Type B pancreatic cell (in vitro differentiated cells): ENCODE data around the gene TRAPPC3. TPM values are rescaled to one million over a fixed set of nuclear protein-coding genes. Genes with fewer than 3 reads are reported as not detected.

Source experiments
- DNase-seq: peaks from one replicate; pipeline ENCODE4 v3.0.0; 2021; ENCODE audit warnings: mixed read lengths; ENCODE audit not compliant: unreplicated experiment; ENCODE audit errors: extremely low spot score
- H3K27ac Mint-ChIP-seq: 2 replicates; pipeline ENCODE4 v1.8.0; 2021; ENCODE audit warnings: mild to moderate bottlenecking, mixed read lengths
- H3K27me3 Mint-ChIP-seq: 2 replicates; pipeline ENCODE4 v1.8.0; 2021; ENCODE audit warnings: mixed read lengths
- H3K36me3 Mint-ChIP-seq: 2 replicates; pipeline ENCODE4 v1.8.0; 2021; ENCODE audit warnings: mixed read lengths
- H3K4me1 Mint-ChIP-seq: one replicate; pipeline ENCODE4 v1.8.0; 2021; ENCODE audit warnings: mixed read lengths; ENCODE audit not compliant: unreplicated experiment
- H3K4me3 Mint-ChIP-seq: 2 replicates; pipeline ENCODE4 v1.8.0; 2021; ENCODE audit warnings: mild to moderate bottlenecking, mixed read lengths
- H3K9me3 Mint-ChIP-seq: 2 replicates; pipeline ENCODE4 v1.8.0; 2021; ENCODE audit warnings: mixed read lengths
- total RNA-seq: library from RNA; stranded (reverse); gene quantifications from 2 replicates; pipeline ENCODE4 v1.2.1, GENCODE V29; 2021; ENCODE audit warnings: low replicate concordance
- TF ChIP-seq, protein P1 (sequence below): fragments of 200-600 bp; sonication (generic); conservative IDR thresholded peaks from 2 replicates; pipeline ENCODE4 v1.5.0; 2021; ENCODE audit warnings: antibody characterized with exemption, mild to moderate bottlenecking

The TRAPPC3 gene
- total RNA-seq, 1 donor from 2014 or later = 63.4 TPM

DNA sequence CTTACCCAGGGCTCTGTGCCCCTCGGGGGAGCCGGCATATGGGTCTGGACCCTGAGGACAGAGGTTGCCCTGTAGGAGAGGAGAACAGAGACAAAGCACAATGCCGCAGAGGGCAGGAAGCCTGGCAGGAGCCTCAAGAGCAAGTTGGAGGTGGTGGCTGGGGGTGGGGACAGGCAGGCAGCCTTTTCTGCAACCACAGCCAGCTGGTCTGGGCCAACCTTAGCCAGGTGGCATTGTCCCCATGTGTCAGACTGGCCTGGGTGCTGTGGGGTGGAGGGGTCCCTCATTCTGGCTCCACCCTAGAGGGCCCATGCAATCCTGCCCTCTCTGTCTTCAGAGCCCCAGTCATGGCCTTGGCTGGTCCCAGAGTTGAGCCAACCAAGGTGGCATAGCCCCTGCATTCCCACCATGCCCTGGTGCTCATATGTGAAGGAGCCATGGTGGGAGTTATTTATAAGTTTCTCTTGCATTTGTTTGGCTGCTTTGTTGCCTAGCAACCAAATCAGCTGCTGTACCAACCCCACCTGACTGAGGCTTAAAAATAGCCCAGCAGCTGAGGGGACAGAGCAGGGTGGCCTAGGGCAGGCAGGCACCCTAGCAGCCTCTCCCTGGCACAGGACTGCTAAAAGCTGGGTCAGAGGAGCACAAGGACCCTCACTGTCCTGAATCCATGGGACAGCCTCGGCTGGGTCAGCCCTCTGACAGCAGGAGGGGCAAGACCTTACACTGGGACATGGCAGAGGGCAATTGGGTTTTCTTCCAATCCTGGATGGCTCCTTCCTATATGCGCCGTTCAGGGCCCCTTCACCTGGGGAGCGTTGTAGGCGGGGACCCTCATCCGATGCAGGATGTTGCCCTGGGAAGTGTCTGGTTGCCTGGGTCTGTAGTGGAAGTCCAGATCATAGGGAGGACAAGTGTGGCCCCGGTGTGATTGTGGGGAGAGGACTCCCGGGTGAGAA lies 26.1 kb upstream of the TRAPPC3 start:
- no peaks in the 10 kb centered on the region for H3K9me3 Mint-ChIP-seq
- peaks cover 12% of the 10 kb centered on the region for H3K36me3 Mint-ChIP-seq
- no peak for DNase-seq
- TF ChIP-seq, protein P1, sequence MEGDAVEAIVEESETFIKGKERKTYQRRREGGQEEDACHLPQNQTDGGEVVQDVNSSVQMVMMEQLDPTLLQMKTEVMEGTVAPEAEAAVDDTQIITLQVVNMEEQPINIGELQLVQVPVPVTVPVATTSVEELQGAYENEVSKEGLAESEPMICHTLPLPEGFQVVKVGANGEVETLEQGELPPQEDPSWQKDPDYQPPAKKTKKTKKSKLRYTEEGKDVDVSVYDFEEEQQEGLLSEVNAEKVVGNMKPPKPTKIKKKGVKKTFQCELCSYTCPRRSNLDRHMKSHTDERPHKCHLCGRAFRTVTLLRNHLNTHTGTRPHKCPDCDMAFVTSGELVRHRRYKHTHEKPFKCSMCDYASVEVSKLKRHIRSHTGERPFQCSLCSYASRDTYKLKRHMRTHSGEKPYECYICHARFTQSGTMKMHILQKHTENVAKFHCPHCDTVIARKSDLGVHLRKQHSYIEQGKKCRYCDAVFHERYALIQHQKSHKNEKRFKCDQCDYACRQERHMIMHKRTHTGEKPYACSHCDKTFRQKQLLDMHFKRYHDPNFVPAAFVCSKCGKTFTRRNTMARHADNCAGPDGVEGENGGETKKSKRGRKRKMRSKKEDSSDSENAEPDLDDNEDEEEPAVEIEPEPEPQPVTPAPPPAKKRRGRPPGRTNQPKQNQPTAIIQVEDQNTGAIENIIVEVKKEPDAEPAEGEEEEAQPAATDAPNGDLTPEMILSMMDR = no peak
- no peak overlapping the region for H3K4me3 Mint-ChIP-seq
- H3K27ac Mint-ChIP-seq = no peak overlapping the region
- no peaks in the 10 kb centered on the region for H3K4me1 Mint-ChIP-seq
- no peaks in the 10 kb centered on the region for H3K27me3 Mint-ChIP-seq

GRCh38 chr1:36174713-36175112 lies 25.4 kb upstream of the TRAPPC3 start:
- Mint-ChIP-seq H3K27ac (no peak overlapping the region), H3K4me1 (no peaks in the 10 kb centered on the region), H3K4me3 (no peak overlapping the region), H3K27me3 (no peaks in the 10 kb centered on the region), H3K9me3 (no peaks in the 10 kb centered on the region), H3K36me3 (peaks cover 12% of the 10 kb centered on the region)
- TF ChIP-seq, protein P1 = no peak
- no peak for DNase-seq

GRCh38 chr1:36172983-36173382 lies 23.7 kb upstream of the TRAPPC3 start:
- TF ChIP-seq, protein P1 = no peak

DNA sequence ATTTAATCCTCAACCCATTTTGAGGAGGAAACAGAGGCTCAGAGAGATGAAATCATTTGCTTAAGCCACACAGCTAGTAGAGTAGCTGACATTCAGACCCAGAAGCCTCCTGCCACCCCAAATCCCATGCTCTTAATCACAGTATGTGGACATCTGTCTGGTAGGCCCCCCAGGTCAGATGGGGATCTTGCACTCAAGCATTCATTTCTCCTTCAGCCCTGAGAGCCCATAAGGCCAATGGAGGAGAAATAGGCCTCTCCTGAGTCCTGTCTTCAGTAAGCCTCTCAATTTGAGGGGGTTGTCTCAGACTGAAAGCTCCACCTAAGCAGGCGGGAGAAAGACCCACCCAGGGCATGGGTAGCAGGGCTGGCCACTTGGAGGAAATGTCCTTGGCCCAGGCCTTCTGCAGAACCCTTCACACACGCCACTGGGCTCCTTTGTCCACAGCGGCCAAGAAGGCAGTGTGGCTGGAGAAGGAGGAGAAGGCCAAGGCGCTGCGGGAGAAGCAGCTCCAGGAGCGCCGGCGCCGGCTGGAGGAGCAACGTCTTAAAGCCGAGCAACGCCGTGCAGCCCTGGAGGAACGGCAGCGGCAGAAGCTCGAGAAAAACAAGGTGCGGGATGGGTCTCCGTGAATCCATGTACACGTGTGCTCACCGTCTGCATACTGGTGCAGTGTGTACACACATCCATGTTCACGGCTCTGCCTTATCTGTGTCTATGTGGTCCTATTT lies 22.9 kb upstream of the TRAPPC3 start:
- H3K27ac Mint-ChIP-seq = no peak overlapping the region
- TF ChIP-seq, protein P1 = no peak
- no peak for DNase-seq
- H3K27me3 Mint-ChIP-seq = no peaks in the 10 kb centered on the region
- no peaks in the 10 kb centered on the region for H3K9me3 Mint-ChIP-seq
- no peak overlapping the region for H3K4me3 Mint-ChIP-seq
- H3K4me1 Mint-ChIP-seq = peaks cover 5% of the 10 kb centered on the region
- peaks cover 15% of the 10 kb centered on the region for H3K36me3 Mint-ChIP-seq

More at GRCh38 chr1:36172983-36173382, 23.7 kb upstream of the TRAPPC3 start:
- Mint-ChIP-seq H3K27me3 (no peaks in the 10 kb centered on the region), H3K9me3 (no peaks in the 10 kb centered on the region), H3K4me1 (peaks cover 4% of the 10 kb centered on the region), H3K36me3 (peaks cover 18% of the 10 kb centered on the region), H3K27ac (no peak overlapping the region), H3K4me3 (no peak overlapping the region)
- DNase-seq = no peak

GRCh38 chr1:36170643-36171412 lies 21.5 kb upstream of the TRAPPC3 start:
- no peak overlapping the region for H3K27ac Mint-ChIP-seq
- TF ChIP-seq, protein P1 = no peak
- H3K27me3 Mint-ChIP-seq = no peaks in the 10 kb centered on the region
- no peak overlapping the region for H3K4me3 Mint-ChIP-seq
- no peak for DNase-seq
- peaks cover 13% of the 10 kb centered on the region for H3K4me1 Mint-ChIP-seq
- peaks cover 22% of the 10 kb centered on the region for H3K36me3 Mint-ChIP-seq
- no peaks in the 10 kb centered on the region for H3K9me3 Mint-ChIP-seq
